HepG2 (cell line): ENCODE results near the gene ZNF605. TPM values are rescaled to one million over a fixed set of nuclear protein-coding genes. Genes with fewer than 3 reads are reported as not detected.

ENCODE experiments used
- AGO2 ChIP-seq: fragments of 200-400 bp; formaldehyde crosslinking; optimal IDR thresholded peaks from 2 replicates; pipeline ENCODE3; 2017; ENCODE audit warnings: mild to moderate bottlenecking, low read depth, low read length, moderate library complexity
- BATF2 ChIP-seq: sonication (generic); formaldehyde crosslinking; IDR thresholded peaks from 2 replicates; pipeline ENCODE4 v1.8.0; 2022; ENCODE audit warnings: mild to moderate bottlenecking, missing genetic modification reagents, moderate library complexity
- BCL3 ChIP-seq: sonication (generic); formaldehyde crosslinking; IDR thresholded peaks from 2 replicates; pipeline ENCODE4 v1.5.1; 2020; ENCODE audit warnings: mild to moderate bottlenecking, missing genetic modification reagents, moderate library complexity
- CERS6 ChIP-seq: sonication (generic); formaldehyde crosslinking; IDR thresholded peaks from 2 replicates; pipeline ENCODE4 v1.5.0; 2020; ENCODE audit warnings: missing genetic modification reagents
- CREM ChIP-seq, 2 experiments: sonication (generic) in 1 of 2; formaldehyde crosslinking in 1 of 2; IDR thresholded peaks; 2 replicates each; pipeline versions ENCODE4 v1.4.0 to v1.6.1; 2016 to 2020; ENCODE audit warnings: antibody characterized with exemption in 1 of 2, mild to moderate bottlenecking in 1 of 2, missing genetic modification reagents in 1 of 2
- HMGA1 ChIP-seq: sonication (generic); formaldehyde crosslinking; conservative IDR thresholded peaks from 2 replicates; pipeline ENCODE4 v1.4.0; 2020; ENCODE audit warnings: missing genetic modification reagents
- MYC ChIP-seq: sonication (generic); formaldehyde crosslinking; IDR thresholded peaks from 2 replicates; pipeline ENCODE4 v1.9.0; 2021; ENCODE audit warnings: missing genetic modification reagents, borderline replicate concordance
- NFYB ChIP-seq: sonication (generic); formaldehyde crosslinking; IDR thresholded peaks from 2 replicates; pipeline ENCODE4 v1.4.0; 2020; ENCODE audit warnings: missing genetic modification reagents
- ONECUT2 ChIP-seq: sonication (generic); formaldehyde crosslinking; IDR thresholded peaks from 2 replicates; pipeline ENCODE4 v1.4.0; 2020; ENCODE audit warnings: missing genetic modification reagents
- RELA ChIP-seq: sonication (generic); formaldehyde crosslinking; IDR thresholded peaks from 2 replicates; pipeline ENCODE4 v1.4.0; 2020; ENCODE audit warnings: missing genetic modification reagents
- STAT6 ChIP-seq: sonication (generic); formaldehyde crosslinking; IDR thresholded peaks from 2 replicates; pipeline ENCODE4 v1.4.0; 2020; ENCODE audit warnings: missing genetic modification reagents, mild to moderate bottlenecking, borderline replicate concordance
- ZNF138 ChIP-seq: sonication (generic); formaldehyde crosslinking; IDR thresholded peaks from 2 replicates; pipeline ENCODE4 v1.5.0; 2020; ENCODE audit warnings: mild to moderate bottlenecking, low read depth, missing genetic modification reagents
- ZNF234 ChIP-seq: sonication (generic); formaldehyde crosslinking; conservative IDR thresholded peaks from 2 replicates; pipeline ENCODE4 v1.5.1; 2020; ENCODE audit warnings: mild to moderate bottlenecking, missing genetic modification reagents
- ZNF33A ChIP-seq: sonication (generic); formaldehyde crosslinking; IDR thresholded peaks from 2 replicates; pipeline ENCODE4 v1.5.1; 2020; ENCODE audit warnings: missing genetic modification reagents, mild to moderate bottlenecking, moderate library complexity, borderline replicate concordance
- ZNF687 ChIP-seq: sonication (generic); formaldehyde crosslinking; IDR thresholded peaks from 2 replicates; pipeline ENCODE4 v1.5.1; 2020; ENCODE audit warnings: mild to moderate bottlenecking, missing genetic modification reagents, moderate library complexity
- ZSCAN20 ChIP-seq: sonication (generic); formaldehyde crosslinking; IDR thresholded peaks from 2 replicates; pipeline ENCODE4 v1.4.0; 2020; ENCODE audit warnings: missing genetic modification reagents, mild to moderate bottlenecking, borderline replicate concordance
- ZSCAN21 ChIP-seq: sonication (generic); formaldehyde crosslinking; IDR thresholded peaks from 2 replicates; pipeline ENCODE4 v1.8.0; 2022; ENCODE audit warnings: mild to moderate bottlenecking, missing genetic modification reagents, moderate library complexity, borderline replicate concordance
- ZSCAN30 ChIP-seq: sonication (generic); formaldehyde crosslinking; IDR thresholded peaks from 2 replicates; pipeline ENCODE4 v1.5.0; 2020; ENCODE audit warnings: mild to moderate bottlenecking, missing genetic modification reagents
- polyA plus RNA-seq, 8 experiments: library from polyadenylated mRNA; depleted of rRNA in 3 of 8; stranded (reverse) in 7 of 8; unstranded in 1 of 8; fragments of >200 nt; fragmentation: Illumina TruSeq in 4 of 8; extraction: Trizol in 4 of 8; gene quantifications; 2 replicates each; pipeline versions ENCODE4 v1.2.1 to v1.2.3, GENCODE V29; 2011 to 2016; ENCODE audit warnings: low read depth in 4 of 8, missing spikeins in 1 of 8, mixed read lengths in 1 of 8; ENCODE audit not compliant: insufficient read depth in 1 of 8
- total RNA-seq, 5 experiments: library from RNA; depleted of rRNA; stranded (reverse); fragments of >200 nt; fragmentation: Illumina TruSeq; extraction: Trizol; gene quantifications; 2 replicates each; pipeline ENCODE4 v1.2.3, GENCODE V29; 2016; ENCODE audit warnings: low read depth in 1 of 5

Gene ZNF605
- total and polyA plus RNA-seq, 2 of the 13 experiments (the other 11 are each of a cell fraction or from before 2014, with no cell fraction given) = 6.7 to 6.8 TPM

- no peak for TF ChIP-seq ZSCAN21 (CRISPR knock-in tag)
- TF ChIP-seq ONECUT2 (CRISPR knock-in tag) = no peak
- peak; percentile 88 for TF ChIP-seq ZNF687 (CRISPR knock-in tag)
- TF ChIP-seq AGO2 = peak; percentile 54
- TF ChIP-seq ZNF234 (CRISPR knock-in tag) = no peak
- no peak for TF ChIP-seq HMGA1
- no peak for TF ChIP-seq RELA (CRISPR knock-in tag)
- no peak for TF ChIP-seq ZNF138 (CRISPR knock-in tag)
- TF ChIP-seq ZSCAN20 (CRISPR knock-in tag) = no peak
- no peak for TF ChIP-seq CERS6 (CRISPR knock-in tag)
- TF ChIP-seq BATF2 = no peak
- no peak; the same call in 1 of the 2 replicates for TF ChIP-seq STAT6 (CRISPR knock-in tag)
- TF ChIP-seq ZNF33A = no peak
- TF ChIP-seq CREM (IDR thresholded peaks at IDR 0.05) = no peak
- no peak for TF ChIP-seq CREM (CRISPR knock-in tag; IDR thresholded peaks at IDR 0.05)
- no peak for TF ChIP-seq NFYB (CRISPR knock-in tag)
- no peak for TF ChIP-seq MYC (CRISPR knock-in tag)
- no peak for TF ChIP-seq BCL3
- TF ChIP-seq ZSCAN30 (CRISPR knock-in tag) = no peak
Measured at GRCh38 chr12:132955094-132956010, 754 bp downstream of the ZNF605 start (continued).
